DOHH2 (cell line): Measurements from ENCODE around the gene SFT2D2.

ENCODE experiments used
- EZH2phosphoT487 ChIP-seq: fragments of 200-600 bp; sonication (generic); IDR thresholded peaks from 2 replicates; pipeline ENCODE4 v1.6.1; 2017; ENCODE audit warnings: borderline replicate concordance, mild to moderate bottlenecking, antibody characterized with exemption, low read length, moderate library complexity, mixed read lengths
- TF ChIP-seq, protein P1 (sequence below): fragments of 200-600 bp; sonication (generic); IDR thresholded peaks from one replicate; pipeline ENCODE4 v1.5.1; 2014; ENCODE audit warnings: antibody characterized with exemption, mild to moderate bottlenecking, low read depth, low read length; ENCODE audit not compliant: poor library complexity, severe bottlenecking

DNA sequence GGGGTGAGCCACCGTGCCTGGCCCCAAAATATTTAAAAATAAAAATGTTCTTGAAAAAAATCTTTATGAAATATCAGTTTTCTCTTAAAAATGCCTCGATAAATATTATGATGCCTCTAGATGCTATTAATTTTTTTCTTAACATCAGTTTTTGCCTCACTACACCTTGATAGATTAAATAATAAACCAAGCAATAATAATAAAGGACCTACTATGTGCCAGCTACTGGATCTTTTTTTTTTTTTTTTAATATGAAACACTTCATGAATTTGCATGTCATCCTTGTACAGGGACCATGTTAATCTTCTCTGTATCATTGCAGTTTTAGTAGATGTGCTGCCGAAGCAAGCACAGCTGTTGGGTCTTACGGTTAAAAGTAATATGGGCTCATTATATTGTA, 37.3 kb downstream of the SFT2D2 start:
- TF ChIP-seq, protein P1, sequence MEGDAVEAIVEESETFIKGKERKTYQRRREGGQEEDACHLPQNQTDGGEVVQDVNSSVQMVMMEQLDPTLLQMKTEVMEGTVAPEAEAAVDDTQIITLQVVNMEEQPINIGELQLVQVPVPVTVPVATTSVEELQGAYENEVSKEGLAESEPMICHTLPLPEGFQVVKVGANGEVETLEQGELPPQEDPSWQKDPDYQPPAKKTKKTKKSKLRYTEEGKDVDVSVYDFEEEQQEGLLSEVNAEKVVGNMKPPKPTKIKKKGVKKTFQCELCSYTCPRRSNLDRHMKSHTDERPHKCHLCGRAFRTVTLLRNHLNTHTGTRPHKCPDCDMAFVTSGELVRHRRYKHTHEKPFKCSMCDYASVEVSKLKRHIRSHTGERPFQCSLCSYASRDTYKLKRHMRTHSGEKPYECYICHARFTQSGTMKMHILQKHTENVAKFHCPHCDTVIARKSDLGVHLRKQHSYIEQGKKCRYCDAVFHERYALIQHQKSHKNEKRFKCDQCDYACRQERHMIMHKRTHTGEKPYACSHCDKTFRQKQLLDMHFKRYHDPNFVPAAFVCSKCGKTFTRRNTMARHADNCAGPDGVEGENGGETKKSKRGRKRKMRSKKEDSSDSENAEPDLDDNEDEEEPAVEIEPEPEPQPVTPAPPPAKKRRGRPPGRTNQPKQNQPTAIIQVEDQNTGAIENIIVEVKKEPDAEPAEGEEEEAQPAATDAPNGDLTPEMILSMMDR: no peak
- TF ChIP-seq EZH2phosphoT487: no peak
